ENCODE measurements around the gene PARG.
"Not testable (repeated sequence)": the region's sequence is repeated elsewhere in the genome, so short reads cannot be mapped to it uniquely, and the experiment has no call there.

The PARG gene

DNA sequence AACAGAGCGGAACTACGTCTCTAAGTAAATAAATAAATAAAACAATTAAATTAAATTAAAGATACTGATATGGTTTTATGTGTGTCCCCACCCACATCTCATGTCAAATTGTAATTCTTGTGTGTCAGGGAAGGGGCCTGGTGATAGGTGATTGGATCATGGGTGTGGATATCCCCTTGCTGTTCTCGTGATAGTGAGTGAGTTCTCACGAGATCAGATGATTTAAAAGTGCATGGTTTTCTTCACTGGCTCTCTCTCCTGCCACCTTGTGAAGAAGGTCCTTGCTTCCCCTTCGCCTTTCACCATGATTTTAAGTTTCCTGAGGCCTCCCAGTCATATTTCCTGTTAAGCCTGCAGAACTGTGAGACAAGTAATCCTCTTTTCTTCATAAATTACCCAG, 150.7 kb downstream of the PARG start:
- no peak overlapping the region for H3K4me3 ChIP-seq (ENCODE audit: low read length)
- H3K9me3 ChIP-seq (ENCODE audit: control insufficient read depth, low read length) = no peaks in the 10 kb centered on the region
- H3K4me1 ChIP-seq (ENCODE audit: control insufficient read depth, insufficient read depth, low read length) = no peaks in the 10 kb centered on the region
- H3K9ac ChIP-seq (ENCODE audit: low read length) = no peak overlapping the region
- H3K27me3 ChIP-seq (ENCODE audit: control insufficient read depth, insufficient read depth, low read length) = peaks cover 3% of the 10 kb centered on the region
- no peaks in the 10 kb centered on the region for H3K36me3 ChIP-seq (ENCODE audit: control insufficient read depth, insufficient read depth, low read length)

DNA sequence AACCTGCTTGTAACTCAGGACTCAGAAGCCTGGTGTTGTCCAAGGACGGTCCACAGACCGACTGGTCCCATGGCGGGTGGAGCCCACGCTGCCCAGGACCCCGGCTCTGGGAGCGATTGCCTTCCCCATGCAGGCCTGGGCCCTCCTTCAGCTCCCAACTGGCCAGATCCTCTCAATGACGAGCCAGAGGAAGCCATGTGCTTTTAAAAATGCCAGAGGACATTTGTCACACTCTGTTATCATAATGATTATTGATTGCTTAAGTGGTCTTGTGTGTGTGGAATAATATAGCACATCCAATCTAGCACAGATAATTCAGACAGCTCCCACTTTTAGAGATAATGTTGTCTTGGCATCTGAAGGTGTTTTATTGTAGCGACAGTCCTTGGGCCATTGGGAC, 157.1 kb downstream of the PARG start:
- Histone ChIP-seq H3K27me3 (ENCODE audit: control insufficient read depth, insufficient read depth, low read length) (no peaks in the 10 kb centered on the region), H3K4me1 (ENCODE audit: control insufficient read depth, insufficient read depth, low read length) (no peaks in the 10 kb centered on the region), H3K9me3 (ENCODE audit: control insufficient read depth, low read length) (no peaks in the 10 kb centered on the region), H3K4me3 (ENCODE audit: low read length) (no peak overlapping the region), H3K36me3 (ENCODE audit: control insufficient read depth, insufficient read depth, low read length) (no peaks in the 10 kb centered on the region), H3K9ac (ENCODE audit: low read length) (no peak overlapping the region)

DNA sequence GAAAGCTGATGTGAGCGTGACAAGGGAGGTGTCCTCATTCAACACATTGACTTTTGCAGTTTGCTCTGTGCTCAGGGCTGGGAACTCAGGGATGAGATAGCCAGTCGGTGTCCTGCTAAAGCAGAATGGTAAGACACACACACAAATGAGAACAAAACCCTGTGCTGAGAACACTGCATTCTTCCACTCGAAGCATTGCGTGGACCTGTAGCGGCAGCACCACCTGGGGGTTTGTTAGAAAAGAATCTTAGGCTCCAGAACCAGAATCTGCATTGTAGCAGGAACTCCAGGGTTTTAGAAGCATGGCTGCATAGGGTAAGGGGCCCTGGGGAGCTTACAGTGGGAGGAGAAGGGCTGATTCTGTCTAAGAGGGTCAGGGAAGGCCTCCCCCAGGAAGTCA, 158.2 kb downstream of the PARG start:
- H3K36me3 ChIP-seq (ENCODE audit: control insufficient read depth, insufficient read depth, low read length) = no peaks in the 10 kb centered on the region
- H3K4me1 ChIP-seq (ENCODE audit: control insufficient read depth, insufficient read depth, low read length) = no peaks in the 10 kb centered on the region
- H3K9me3 ChIP-seq (ENCODE audit: control insufficient read depth, low read length) = no peaks in the 10 kb centered on the region
- no peak overlapping the region for H3K4me3 ChIP-seq (ENCODE audit: low read length)
- no peak overlapping the region for H3K9ac ChIP-seq (ENCODE audit: low read length)
- no peaks in the 10 kb centered on the region for H3K27me3 ChIP-seq (ENCODE audit: control insufficient read depth, insufficient read depth, low read length)

DNA sequence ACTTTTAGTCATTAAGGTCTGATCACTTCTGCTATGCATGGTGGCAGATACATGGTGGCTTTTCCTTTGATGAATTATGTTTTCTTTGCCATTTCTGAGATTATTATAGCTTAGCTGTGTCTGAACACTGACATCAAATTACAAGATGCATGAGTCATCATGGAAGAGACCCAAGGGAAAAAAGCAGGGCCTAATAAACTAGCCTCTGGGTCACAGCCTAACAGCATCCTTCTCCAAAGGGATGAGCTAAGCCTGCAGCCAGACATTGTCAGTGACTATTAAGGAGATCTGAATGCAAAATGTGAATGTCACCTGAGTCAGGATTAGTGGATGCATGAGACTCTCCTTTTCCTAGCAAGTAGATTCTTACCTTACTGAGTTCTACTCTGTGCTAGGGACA, 160.6 kb downstream of the PARG start:
- Histone ChIP-seq H3K4me3 (ENCODE audit: low read length) (no peak overlapping the region), H3K9ac (ENCODE audit: low read length) (no peak overlapping the region), H3K27me3 (ENCODE audit: control insufficient read depth, insufficient read depth, low read length) (no peaks in the 10 kb centered on the region), H3K9me3 (ENCODE audit: control insufficient read depth, low read length) (no peaks in the 10 kb centered on the region), H3K36me3 (ENCODE audit: control insufficient read depth, insufficient read depth, low read length) (no peaks in the 10 kb centered on the region), H3K4me1 (ENCODE audit: control insufficient read depth, insufficient read depth, low read length) (no peaks in the 10 kb centered on the region)

DNA sequence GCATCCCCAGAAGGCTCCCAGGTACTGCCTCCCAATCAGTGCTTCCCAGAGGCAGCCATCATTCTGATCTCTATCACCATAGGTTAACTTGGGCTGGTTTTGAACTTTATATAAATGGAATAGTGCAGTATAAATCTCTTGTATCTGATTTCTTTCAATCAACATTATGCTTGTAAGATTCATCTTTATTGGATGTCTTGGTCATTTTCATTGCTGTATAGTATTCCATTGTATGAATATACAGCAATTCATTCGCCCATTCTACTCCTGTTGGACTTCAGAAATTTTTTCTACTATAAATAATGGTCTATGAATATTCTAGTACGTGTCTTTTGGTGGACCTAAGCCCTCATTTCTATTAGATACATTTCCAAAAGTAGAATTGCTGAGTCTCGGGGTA, 163.6 kb downstream of the PARG start:
- H3K4me3 ChIP-seq (ENCODE audit: low read length) = no peak overlapping the region
- H3K9ac ChIP-seq (ENCODE audit: low read length) = no peak overlapping the region
- no peaks in the 10 kb centered on the region for H3K27me3 ChIP-seq (ENCODE audit: control insufficient read depth, insufficient read depth, low read length)
- H3K36me3 ChIP-seq (ENCODE audit: control insufficient read depth, insufficient read depth, low read length) = no peaks in the 10 kb centered on the region
- no peaks in the 10 kb centered on the region for H3K9me3 ChIP-seq (ENCODE audit: control insufficient read depth, low read length)
- no peaks in the 10 kb centered on the region for H3K4me1 ChIP-seq (ENCODE audit: control insufficient read depth, insufficient read depth, low read length)

DNA sequence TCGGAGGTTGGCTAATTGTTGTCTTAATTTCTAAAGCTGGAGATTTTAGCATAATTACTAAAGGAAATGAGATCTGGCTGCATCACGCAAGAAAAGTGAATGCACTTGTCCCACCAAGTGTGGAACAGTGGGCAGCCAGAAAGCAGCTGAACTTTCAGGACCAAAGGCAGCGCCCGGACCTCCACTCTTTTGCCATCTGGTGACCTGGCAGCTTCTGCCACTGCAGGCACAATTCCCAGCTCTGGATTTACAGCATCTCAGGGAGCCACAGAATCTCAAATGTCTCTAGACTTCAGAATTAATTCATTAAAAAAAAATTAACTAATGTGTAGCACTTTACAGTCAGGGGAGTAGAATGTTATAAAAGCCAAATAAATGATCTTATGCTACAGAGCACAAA, 165.0 kb downstream of the PARG start:
- Histone ChIP-seq H3K4me1 (ENCODE audit: control insufficient read depth, insufficient read depth, low read length) (no peaks in the 10 kb centered on the region), H3K4me3 (ENCODE audit: low read length) (no peak overlapping the region), H3K9ac (ENCODE audit: low read length) (no peak overlapping the region), H3K9me3 (ENCODE audit: control insufficient read depth, low read length) (no peaks in the 10 kb centered on the region), H3K36me3 (ENCODE audit: control insufficient read depth, insufficient read depth, low read length) (no peaks in the 10 kb centered on the region), H3K27me3 (ENCODE audit: control insufficient read depth, insufficient read depth, low read length) (no peaks in the 10 kb centered on the region)

DNA sequence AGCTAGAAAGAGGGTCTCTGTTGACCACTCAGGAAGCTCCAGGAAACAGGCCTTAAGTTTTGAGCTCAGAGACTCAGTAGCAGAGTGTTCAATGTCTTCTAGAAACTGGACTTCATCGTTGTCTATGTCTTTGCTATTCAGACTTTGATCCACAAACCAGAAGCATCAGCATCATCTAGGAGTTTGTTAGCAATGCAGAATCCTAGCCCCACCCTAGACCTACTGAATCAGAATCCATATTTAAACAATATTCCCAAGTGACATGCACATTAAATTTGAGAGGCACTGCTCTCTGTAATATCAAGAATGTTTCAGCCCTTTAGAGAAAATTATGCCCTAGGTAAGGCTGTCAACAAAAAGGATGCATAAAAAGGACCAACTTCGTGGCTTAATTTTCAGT, 166.8 kb downstream of the PARG start:
- H3K4me1 ChIP-seq (ENCODE audit: control insufficient read depth, insufficient read depth, low read length) = no peaks in the 10 kb centered on the region
- H3K9me3 ChIP-seq (ENCODE audit: control insufficient read depth, low read length) = no peaks in the 10 kb centered on the region
- no peak overlapping the region for H3K9ac ChIP-seq (ENCODE audit: low read length)
- H3K4me3 ChIP-seq (ENCODE audit: low read length) = no peak overlapping the region
- no peaks in the 10 kb centered on the region for H3K27me3 ChIP-seq (ENCODE audit: control insufficient read depth, insufficient read depth, low read length)
- no peaks in the 10 kb centered on the region for H3K36me3 ChIP-seq (ENCODE audit: control insufficient read depth, insufficient read depth, low read length)

DNA sequence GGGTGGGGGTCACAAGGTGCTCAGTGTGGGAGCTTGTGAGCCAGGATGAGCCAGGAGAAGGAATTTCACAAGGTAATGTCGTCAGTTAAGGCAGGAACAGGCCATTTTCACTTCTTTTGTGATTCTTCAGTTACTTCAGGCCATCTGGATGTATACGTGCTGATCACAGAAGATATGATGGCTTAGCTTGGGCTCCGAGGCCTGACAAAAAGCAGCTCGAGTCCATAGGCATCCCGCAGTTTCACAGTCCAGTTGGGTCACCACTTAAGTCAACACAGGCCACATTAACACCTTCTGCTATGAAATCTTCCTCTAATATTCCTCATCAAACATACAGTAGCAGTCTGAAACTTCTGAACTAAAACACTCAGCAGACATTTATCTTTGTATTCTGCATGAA, 168.9 kb downstream of the PARG start:
- not testable (repeated sequence) for H3K4me3 ChIP-seq (ENCODE audit: low read length); H3K36me3 ChIP-seq (ENCODE audit: control insufficient read depth, insufficient read depth, low read length); H3K4me1 ChIP-seq (ENCODE audit: control insufficient read depth, insufficient read depth, low read length); H3K9me3 ChIP-seq (ENCODE audit: control insufficient read depth, low read length); H3K9ac ChIP-seq (ENCODE audit: low read length)
- peaks cover 10% of the 10 kb centered on the region for H3K27me3 ChIP-seq (ENCODE audit: control insufficient read depth, insufficient read depth, low read length)

DNA sequence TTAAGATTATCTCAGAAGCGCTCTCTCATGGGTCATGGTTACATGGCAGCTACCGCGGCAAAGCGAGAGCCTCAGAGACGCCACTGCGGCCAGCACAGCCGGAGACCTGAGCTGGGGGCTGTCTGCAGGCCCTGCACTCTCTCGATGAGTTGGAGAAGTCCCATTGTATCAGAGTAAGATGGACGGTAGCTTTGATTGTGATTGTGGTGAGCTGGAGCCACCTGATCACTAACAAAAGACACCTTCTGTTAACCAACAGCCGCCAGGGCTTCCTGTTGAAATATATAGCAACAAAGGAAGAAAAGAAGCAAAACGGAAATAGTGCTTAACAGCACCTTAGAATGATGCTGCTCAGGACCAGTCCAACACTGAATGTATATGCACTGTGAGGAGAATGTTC, 170.8 kb downstream of the PARG start:
- H3K9ac ChIP-seq (ENCODE audit: low read length); H3K9me3 ChIP-seq (ENCODE audit: control insufficient read depth, low read length); H3K4me1 ChIP-seq (ENCODE audit: control insufficient read depth, insufficient read depth, low read length); H3K36me3 ChIP-seq (ENCODE audit: control insufficient read depth, insufficient read depth, low read length); H3K4me3 ChIP-seq (ENCODE audit: low read length): not testable (repeated sequence)
- H3K27me3 ChIP-seq (ENCODE audit: control insufficient read depth, insufficient read depth, low read length) = peaks cover 14% of the 10 kb centered on the region

DNA sequence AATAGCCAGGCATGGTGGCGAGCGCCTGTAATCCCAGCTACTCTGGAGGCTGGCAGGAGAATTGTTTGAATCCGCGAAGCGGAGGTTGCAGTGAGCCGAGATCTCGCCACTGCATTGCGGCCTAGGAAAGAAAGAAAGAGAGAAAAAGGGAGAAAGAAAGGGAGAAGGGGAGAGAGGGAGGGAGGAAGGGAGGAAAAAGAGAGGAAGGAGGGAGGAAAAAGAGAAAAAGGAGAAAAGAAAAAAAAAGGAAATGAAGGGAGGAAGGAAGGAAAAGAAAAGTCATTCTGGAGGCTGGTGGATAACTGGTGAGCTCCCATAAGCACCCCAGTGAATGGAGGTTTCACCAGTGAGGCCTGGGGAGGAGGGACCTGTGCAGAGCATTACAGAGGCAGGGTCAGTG, 172.1 kb downstream of the PARG start:
- no peaks in the 10 kb centered on the region for H3K4me1 ChIP-seq (ENCODE audit: control insufficient read depth, insufficient read depth, low read length)
- no peaks in the 10 kb centered on the region for H3K36me3 ChIP-seq (ENCODE audit: control insufficient read depth, insufficient read depth, low read length)
- peaks cover 14% of the 10 kb centered on the region for H3K27me3 ChIP-seq (ENCODE audit: control insufficient read depth, insufficient read depth, low read length)
- H3K9ac ChIP-seq (ENCODE audit: low read length) = no peak overlapping the region
- H3K4me3 ChIP-seq (ENCODE audit: low read length) = no peak overlapping the region
- no peaks in the 10 kb centered on the region for H3K9me3 ChIP-seq (ENCODE audit: control insufficient read depth, low read length)

DNA sequence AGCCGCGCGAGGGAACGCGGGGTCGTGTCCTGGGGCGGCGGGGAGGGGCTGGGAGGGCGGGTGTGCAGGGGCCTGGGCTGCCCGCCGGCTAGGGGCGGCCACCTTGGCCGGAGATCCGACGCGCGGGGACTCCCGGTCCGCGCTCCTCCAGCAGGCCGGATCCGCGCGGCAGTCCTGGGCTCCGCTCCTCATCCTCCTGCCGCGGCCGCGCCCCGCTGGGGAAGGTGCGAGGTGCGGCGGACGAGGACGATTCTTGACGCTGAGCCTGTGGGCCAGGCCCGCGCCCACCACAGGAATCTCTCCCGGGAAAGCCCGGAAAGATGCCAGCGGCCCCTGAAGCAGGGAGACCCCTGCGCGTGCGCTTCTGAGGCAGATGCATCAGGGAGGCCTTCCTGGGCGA, 173.1 kb downstream of the PARG start:
- no peaks in the 10 kb centered on the region for H3K4me1 ChIP-seq (ENCODE audit: control insufficient read depth, insufficient read depth, low read length)
- H3K36me3 ChIP-seq (ENCODE audit: control insufficient read depth, insufficient read depth, low read length) = no peaks in the 10 kb centered on the region
- H3K27me3 ChIP-seq (ENCODE audit: control insufficient read depth, insufficient read depth, low read length) = peaks cover 14% of the 10 kb centered on the region
- no peak overlapping the region for H3K4me3 ChIP-seq (ENCODE audit: low read length)
- H3K9ac ChIP-seq (ENCODE audit: low read length) = no peak overlapping the region
- H3K9me3 ChIP-seq (ENCODE audit: control insufficient read depth, low read length) = no peaks in the 10 kb centered on the region

DNA sequence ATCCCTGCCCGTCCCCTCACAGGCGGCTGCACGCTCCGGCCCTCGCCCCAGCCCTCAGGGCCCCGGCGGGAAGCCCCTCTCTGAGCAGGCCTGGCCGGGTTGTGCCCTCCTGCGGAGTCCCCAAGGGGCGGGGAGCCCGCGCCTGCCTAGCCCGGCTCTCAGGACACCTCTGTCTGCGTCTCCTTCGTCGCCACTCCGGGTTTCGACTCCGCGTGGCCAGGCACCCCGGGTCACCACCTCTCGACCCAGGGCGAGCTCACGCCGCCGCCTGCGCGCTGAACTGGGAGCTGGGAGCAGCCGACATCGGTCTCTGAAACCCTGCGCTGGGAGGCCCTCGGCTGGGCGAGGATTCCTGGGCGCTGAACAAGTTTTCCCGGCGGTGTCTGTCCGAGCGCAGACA, 173.5 kb downstream of the PARG start:
- Histone ChIP-seq H3K4me1 (ENCODE audit: control insufficient read depth, insufficient read depth, low read length) (no peaks in the 10 kb centered on the region), H3K9me3 (ENCODE audit: control insufficient read depth, low read length) (no peaks in the 10 kb centered on the region), H3K27me3 (ENCODE audit: control insufficient read depth, insufficient read depth, low read length) (peaks cover 14% of the 10 kb centered on the region), H3K36me3 (ENCODE audit: control insufficient read depth, insufficient read depth, low read length) (no peaks in the 10 kb centered on the region), H3K4me3 (ENCODE audit: low read length) (no peak overlapping the region), H3K9ac (ENCODE audit: low read length) (no peak overlapping the region)
